Mammary epithelial cell (primary cell): ENCODE results near the gene ZNF764.

Experiments used
- CTCF ChIP-seq, 2 donors: IDR thresholded peaks in 1 of 2; conservative IDR thresholded peaks in 1 of 2; 2 replicates each; pipeline ENCODE4 v1.5.1; 2011 to 2012; ENCODE audit warnings: inconsistent platforms in 2 of 2, low read length in 2 of 2, mild to moderate bottlenecking in 2 of 2, control low read depth in 1 of 2, low read depth in 1 of 2; ENCODE audit not compliant: insufficient read depth in 1 of 2; ENCODE audit errors: extremely low read depth in 1 of 2
- EZH2 ChIP-seq: IDR thresholded peaks from 2 replicates; pipeline ENCODE4 v1.6.1; 2012; ENCODE audit warnings: low read length, inconsistent platforms, borderline replicate concordance

- TF ChIP-seq CTCF (conservative IDR thresholded peaks at IDR 0.05 in 1 of 2, IDR thresholded peaks at IDR 0.05 in 1 of 2; ENCODE audit: extremely low read depth in 1 of 2, insufficient read depth in 1 of 2, low read depth in 1 of 2, low read length in 2 of 2) (no peak), EZH2 (no peak)
Measured at GRCh38 chr16:30511509-30511908, 46.7 kb downstream of the ZNF764 start.
